Liver (tissue), 3 donors: ENCODE results near the gene ARMC2.

Experiments
- ATF3 ChIP-seq: IDR thresholded peaks from 2 replicates; pipeline ENCODE4 v1.6.1; 2016; ENCODE audit warnings: antibody characterized with exemption
- CTCF ChIP-seq: fragments of 150-350 bp; IDR thresholded peaks from 2 replicates; pipeline ENCODE4 v1.5.1; 2017; ENCODE audit warnings: improper control_type of control experiment, low read depth, low read length; ENCODE audit not compliant: missing input control
- FOXA1 ChIP-seq: IDR thresholded peaks from 2 replicates; pipeline ENCODE4 v1.6.1; 2016; ENCODE audit warnings: antibody characterized with exemption
- GABPA ChIP-seq, 2 donors: IDR thresholded peaks in 1 of 2; conservative IDR thresholded peaks in 1 of 2; 2 replicates each; pipeline ENCODE4 v1.6.1; 2016; ENCODE audit warnings: antibody characterized with exemption in 2 of 2, mild to moderate bottlenecking in 1 of 2, moderate library complexity in 1 of 2
- JUND ChIP-seq, 2 donors: IDR thresholded peaks; 2 replicates each; pipeline ENCODE4 v1.6.1; 2016; ENCODE audit warnings: antibody characterized with exemption in 2 of 2
- MAX ChIP-seq: IDR thresholded peaks from 2 replicates; pipeline ENCODE4 v1.6.1; 2016; ENCODE audit warnings: antibody characterized with exemption
- NR2F2 ChIP-seq: IDR thresholded peaks from 2 replicates; pipeline ENCODE4 v1.6.1; 2016; ENCODE audit warnings: antibody characterized with exemption
- RAD21 ChIP-seq, 2 donors: IDR thresholded peaks; 2 replicates each; pipeline ENCODE4 v1.6.1; 2016; ENCODE audit warnings: antibody characterized with exemption in 2 of 2, mild to moderate bottlenecking in 2 of 2
- RXRA ChIP-seq, 2 donors: IDR thresholded peaks; 2 replicates each; pipeline ENCODE4 v1.6.1; 2017 to 2018; ENCODE audit warnings: antibody characterized with exemption in 2 of 2, mild to moderate bottlenecking in 1 of 2
- SP1 ChIP-seq: IDR thresholded peaks from 2 replicates; pipeline ENCODE4 v1.6.1; 2018; ENCODE audit warnings: antibody characterized with exemption, mild to moderate bottlenecking
- TAF1 ChIP-seq: conservative IDR thresholded peaks from 2 replicates; pipeline ENCODE4 v1.6.1; 2016; ENCODE audit warnings: antibody characterized with exemption, mild to moderate bottlenecking
- YY1 ChIP-seq: IDR thresholded peaks from 2 replicates; pipeline ENCODE4 v1.6.1; 2016; ENCODE audit warnings: antibody characterized with exemption, mild to moderate bottlenecking
- ZBTB33 ChIP-seq: IDR thresholded peaks from 2 replicates; pipeline ENCODE4 v1.6.1; 2016; ENCODE audit warnings: antibody characterized with exemption
- donor health status: healthy.
- donor health status: healthy.

GRCh38 chr6:108955329-108955949 is 107.2 kb downstream of the ARMC2 start:
- TF ChIP-seq YY1: no peak
- TF ChIP-seq CTCF: no peak
- TF ChIP-seq RAD21 (IDR thresholded peaks at IDR 0.05): no peak
- TF ChIP-seq RXRA (IDR thresholded peaks at IDR 0.05): no peak
- no peak for TF ChIP-seq TAF1
- no peak for TF ChIP-seq JUND (IDR thresholded peaks at IDR 0.05)
- no peak for TF ChIP-seq ZBTB33
- TF ChIP-seq SP1: no peak
- no peak for TF ChIP-seq GABPA (IDR thresholded peaks at IDR 0.05 in 1 of 2, conservative IDR thresholded peaks at IDR 0.05 in 1 of 2)
- no peak for TF ChIP-seq MAX
- TF ChIP-seq ATF3: no peak
- no peak for TF ChIP-seq FOXA1
- TF ChIP-seq NR2F2: no peak
